ENCODE measurements around the gene ZMYND8.
"Not testable (repeated sequence)": the region's sequence is repeated elsewhere in the genome, so short reads cannot be mapped to it uniquely, and the experiment has no call there.

ZMYND8 gene

DNA sequence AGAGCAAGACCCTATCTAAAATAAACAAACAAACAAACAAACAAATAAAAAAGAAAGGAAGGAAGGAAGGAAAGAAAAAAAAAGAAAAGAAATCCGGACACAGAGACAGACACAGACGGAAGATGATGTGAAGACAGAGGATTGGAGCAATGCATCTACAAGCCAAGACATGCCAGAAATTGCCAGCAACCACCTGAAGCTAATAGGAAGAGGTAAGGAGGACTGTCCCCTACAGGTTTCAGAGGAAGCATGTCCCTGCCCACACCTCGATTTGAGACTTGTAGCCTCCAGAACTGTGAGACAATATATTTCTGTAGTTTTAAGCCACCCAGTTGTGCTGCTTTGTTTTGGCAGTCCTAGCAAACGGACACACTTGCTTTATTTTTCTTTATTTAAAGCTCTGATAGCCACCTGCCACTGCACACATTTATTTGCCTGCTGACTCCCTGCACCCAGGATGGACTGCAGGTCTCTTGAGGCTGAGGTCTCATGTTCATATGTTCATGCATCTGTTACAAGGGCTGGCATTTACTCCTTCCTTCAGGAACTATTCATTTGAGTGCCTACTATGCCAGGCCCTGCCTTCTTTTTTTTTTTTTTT is 20.7 kb upstream of the ZMYND8 start:
- Histone ChIP-seq H3K36me3 (ENCODE audit: control insufficient read depth in 2 of 2, insufficient read depth in 1 of 2, low read length in 2 of 2) (no peaks in the 10 kb centered on the region), H3K4me1 (ENCODE audit: control insufficient read depth, insufficient read depth, low read length) (no peaks in the 10 kb centered on the region), H3K4me3 (ENCODE audit: low read depth, low read length) (no peak overlapping the region), H3K9me3 (ENCODE audit: control insufficient read depth, insufficient read depth, low read depth, low read length) (no peaks in the 10 kb centered on the region), H3K27ac (ENCODE audit: extremely low read depth, low read depth, low read length) (no peak overlapping the region)
- ChIA-PET CTCF (interaction anchor here (0.8 to 2.6 kb wide), 2 partner anchors 105 to 244 kb away, joined by 4 to 7 read pairs; no protein-coding TSS in a partner anchor), POLR2A (no interaction called here)
- no peak for TF ChIP-seq ZNF76 (tag by site-specific recombination; IDR thresholded peaks at IDR 0.05; ENCODE audit: borderline replicate concordance, low read depth)
- peak; percentile 47 for TF ChIP-seq ZNF366 (tag by site-specific recombination; conservative IDR thresholded peaks at IDR 0.05)
- TF ChIP-seq ZBTB17 (tag by site-specific recombination; IDR thresholded peaks at IDR 0.05) = 0 out of 2 replicates have a peak, but pooled peaks have one; percentile 26
- no peak for TF ChIP-seq GFI1B (tag by site-specific recombination; IDR thresholded peaks at IDR 0.05)
- no peak for TF ChIP-seq ZNF24 (tag by site-specific recombination; IDR thresholded peaks at IDR 0.05)
- 0 out of 2 replicates have a peak, but pooled peaks have one; percentile 52 for TF ChIP-seq SCRT1 (tag by site-specific recombination; IDR thresholded peaks at IDR 0.05; ENCODE audit: borderline replicate concordance)
- TF ChIP-seq SCRT2 (tag by site-specific recombination; IDR thresholded peaks at IDR 0.05) = peak; percentile 89
- no peak for TF ChIP-seq ZNF239 (tag by site-specific recombination; IDR thresholded peaks at IDR 0.05)

- H3K27ac ChIP-seq (ENCODE audit: extremely low read depth, low read depth, low read length); H3K9me3 ChIP-seq (ENCODE audit: control insufficient read depth, insufficient read depth, low read depth, low read length); H3K36me3 ChIP-seq (ENCODE audit: control insufficient read depth in 2 of 2, insufficient read depth in 1 of 2, low read length in 2 of 2); H3K4me1 ChIP-seq (ENCODE audit: control insufficient read depth, insufficient read depth, low read length); H3K4me3 ChIP-seq (ENCODE audit: low read depth, low read length): not testable (repeated sequence)
- ChIA-PET CTCF (interaction anchor here (0.7 to 2.6 kb wide), 3 partner anchors 104 to 624 kb away, joined by 3 to 7 read pairs (median 4); no protein-coding TSS in a partner anchor), POLR2A (interaction anchor here (0.7 to 1.3 kb wide), 2 partner anchors 106 to 140 kb away, joined by 3 to 4 read pairs; no protein-coding TSS in a partner anchor)
- TF ChIP-seq, protein P1, sequence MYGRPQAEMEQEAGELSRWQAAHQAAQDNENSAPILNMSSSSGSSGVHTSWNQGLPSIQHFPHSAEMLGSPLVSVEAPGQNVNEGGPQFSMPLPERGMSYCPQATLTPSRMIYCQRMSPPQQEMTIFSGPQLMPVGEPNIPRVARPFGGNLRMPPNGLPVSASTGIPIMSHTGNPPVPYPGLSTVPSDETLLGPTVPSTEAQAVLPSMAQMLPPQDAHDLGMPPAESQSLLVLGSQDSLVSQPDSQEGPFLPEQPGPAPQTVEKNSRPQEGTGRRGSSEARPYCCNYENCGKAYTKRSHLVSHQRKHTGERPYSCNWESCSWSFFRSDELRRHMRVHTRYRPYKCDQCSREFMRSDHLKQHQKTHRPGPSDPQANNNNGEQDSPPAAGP (tag by site-specific recombination; IDR thresholded peaks at IDR 0.05) = peak; percentile 69
- TF ChIP-seq KLF1 (tag by site-specific recombination; IDR thresholded peaks at IDR 0.05) = peak; percentile 91
Observed at GRCh38 chr20:47376096-47376643, 19.7 kb upstream of the ZMYND8 start.

DNA sequence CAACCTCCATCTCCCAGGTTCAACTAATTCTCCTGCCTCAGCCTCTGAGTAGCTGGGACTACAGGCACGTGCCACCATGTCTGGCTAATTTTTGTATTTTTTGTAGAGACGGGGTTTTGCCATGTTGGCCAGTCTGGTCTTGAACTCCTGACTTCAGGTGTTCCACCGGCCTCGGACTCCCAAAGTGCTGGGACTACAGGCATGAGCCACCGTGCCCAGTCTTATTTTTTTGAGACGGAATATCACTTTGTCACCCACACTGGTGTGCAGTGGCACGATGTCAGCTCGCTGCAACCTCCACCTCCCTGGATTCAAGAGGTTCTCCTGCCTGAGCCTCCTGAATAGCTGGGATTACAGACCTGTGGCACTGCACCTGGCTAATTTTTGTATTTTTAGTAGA is 17.6 kb upstream of the ZMYND8 start:
- CTCF ChIA-PET = interaction anchor here (0.7 to 2.7 kb wide), 2 partner anchors 10 to 62 kb away, joined by 3 to 17 read pairs; no protein-coding TSS in a partner anchor
- H3K9me3 ChIP-seq (ENCODE audit: control insufficient read depth, insufficient read depth, low read depth, low read length); H3K4me3 ChIP-seq (ENCODE audit: low read depth, low read length); H3K27ac ChIP-seq (ENCODE audit: extremely low read depth, low read depth, low read length); H3K4me1 ChIP-seq (ENCODE audit: control insufficient read depth, insufficient read depth, low read length); POLR2A ChIA-PET; H3K36me3 ChIP-seq (ENCODE audit: control insufficient read depth in 2 of 2, insufficient read depth in 1 of 2, low read length in 2 of 2): not testable (repeated sequence)

- ChIA-PET CTCF (interaction anchor here (1.0 to 2.7 kb wide), 4 partner anchors 10 to 101 kb away, joined by 3 to 17 read pairs (median 4); partner anchors contain the start of gene ZMYND8), POLR2A (no interaction called here)
- Histone ChIP-seq H3K4me3 (ENCODE audit: low read depth, low read length) (no peak overlapping the region), H3K4me1 (ENCODE audit: control insufficient read depth, insufficient read depth, low read length) (no peaks in the 10 kb centered on the region), H3K9me3 (ENCODE audit: control insufficient read depth, insufficient read depth, low read depth, low read length) (no peaks in the 10 kb centered on the region), H3K36me3 (ENCODE audit: control insufficient read depth in 2 of 2, insufficient read depth in 1 of 2, low read length in 2 of 2) (no peaks in the 10 kb centered on the region), H3K27ac (ENCODE audit: extremely low read depth, low read depth, low read length) (no peak overlapping the region)
- TF ChIP-seq PRDM1 (tag by site-specific recombination; IDR thresholded peaks at IDR 0.05) (no peak), ZNF112 (tag by site-specific recombination; IDR thresholded peaks at IDR 0.05) (no peak), PRDM2 (tag by site-specific recombination; IDR thresholded peaks at IDR 0.05; ENCODE audit: borderline replicate concordance) (no peak), ZNF654 (tag by site-specific recombination; IDR thresholded peaks at IDR 0.05; ENCODE audit: low read depth) (no peak), ZNF423 (tag by site-specific recombination; IDR thresholded peaks at IDR 0.05) (no peak), YY1 (tag by site-specific recombination; IDR thresholded peaks at IDR 0.05) (no peak), ZNF157 (tag by site-specific recombination; IDR thresholded peaks at IDR 0.05) (no peak), ZNF529 (tag by site-specific recombination; IDR thresholded peaks at IDR 0.05; ENCODE audit: insufficient replicate concordance) (no peak)
Observed at GRCh38 chr20:47373206-47373733, 16.8 kb upstream of the ZMYND8 start.

All from HEK293 (cell line).